K562 (cell line): ENCODE data around the gene TIMM9. TPM values are rescaled to one million over a fixed set of nuclear protein-coding genes. Genes with fewer than 3 reads are reported as not detected.

Source experiments
- HIVEP1 ChIP-seq: fragments of 250-450 bp; sonication (Bioruptor Pico); IDR thresholded peaks from 2 replicates; pipeline ENCODE4 v1.4.0; 2020; ENCODE audit warnings: mild to moderate bottlenecking
- ILK ChIP-seq: fragments of 450-650 bp; IDR thresholded peaks from 2 replicates; pipeline ENCODE4 v1.6.1; 2016; ENCODE audit warnings: missing genetic modification characterization, low read depth, mild to moderate bottlenecking, missing compliant biosample characterization, moderate library complexity, borderline replicate concordance
- RNF2 ChIP-seq: sonication (generic); IDR thresholded peaks from 2 replicates; pipeline ENCODE4 v1.6.1; 2016
- SAP30 ChIP-seq: fragments of 200-600 bp; sonication (generic); IDR thresholded peaks from 2 replicates; pipeline ENCODE4 v1.6.1; 2012; ENCODE audit warnings: borderline replicate concordance, low read depth, mild to moderate bottlenecking, moderate library complexity, low read length, control low read depth, inconsistent platforms; ENCODE audit not compliant: insufficient read depth, poor library complexity, severe bottlenecking
- ZBED1 ChIP-seq: IDR thresholded peaks from 2 replicates; pipeline ENCODE4 v1.6.1; 2014
- polyA plus RNA-seq, 8 experiments: library from polyadenylated mRNA; depleted of rRNA in 4 of 8; stranded (reverse) in 5 of 8; unstranded in 3 of 8; fragments of >200 nt; fragmentation: Nextera tagmentation in 2 of 8; fragmentation: Illumina TruSeq in 1 of 8; extraction: Ambion mirVana in 2 of 8; extraction: Trizol in 1 of 8; gene quantifications; 2 replicates each; pipeline versions ENCODE4 v1.2.1 to v1.2.3, GENCODE V29; 2011 to 2014; ENCODE audit warnings: inconsistent platforms in 1 of 8, missing spikeins in 1 of 8
- total RNA-seq, 7 experiments: library from RNA; depleted of rRNA in 6 of 7; stranded (reverse); fragments of >200 nt in 6 of 7; fragmentation: Illumina TruSeq in 2 of 7; extraction: Trizol in 2 of 7; gene quantifications; 2 replicates each; pipeline versions ENCODE4 v1.2.1 to v1.2.3, GENCODE V29; 2011 to 2021; ENCODE audit warnings: low replicate concordance in 1 of 7
- TF ChIP-seq, protein P1 (sequence below), 2 experiments: fragments of 450-650 bp in 1 of 2; sonication (generic) in 1 of 2; formaldehyde crosslinking in 1 of 2; IDR thresholded peaks; 2 replicates each; pipeline versions ENCODE4 v1.7.1 to v1.9.0; 2016 to 2022; ENCODE audit warnings: inconsistent platforms in 1 of 2, mild to moderate bottlenecking in 1 of 2, missing genetic modification reagents in 1 of 2
- TF ChIP-seq, protein P2 (sequence below): conservative IDR thresholded peaks from 2 replicates; pipeline ENCODE4 v1.6.1; 2011; ENCODE audit warnings: low read depth, mild to moderate bottlenecking, low read length; ENCODE audit not compliant: control insufficient read depth
- TF ChIP-seq, protein P3 (sequence below): fragments of 250-450 bp; sonication (Bioruptor Pico); IDR thresholded peaks from 2 replicates; pipeline ENCODE4 v1.8.0; 2022; ENCODE audit warnings: moderate library complexity, mild to moderate bottlenecking, inconsistent platforms
- TF ChIP-seq, protein P4 (sequence below): fragments of 450-650 bp; IDR thresholded peaks from 2 replicates; pipeline ENCODE4 v1.6.1; 2016; ENCODE audit warnings: borderline replicate concordance
- TF ChIP-seq, protein P5 (sequence below), 2 experiments: fragments of 450-650 bp; IDR thresholded peaks; 2 replicates each; pipeline ENCODE4 v1.6.1; 2016
- TF ChIP-seq, protein P6 (sequence below): sonication (generic); formaldehyde crosslinking; IDR thresholded peaks from 2 replicates; pipeline ENCODE4 v1.9.0; 2022; ENCODE audit warnings: mild to moderate bottlenecking, missing genetic modification reagents

The TIMM9 gene
- total and polyA plus RNA-seq, 9 of the 15 experiments (the other 6 are each of a cell fraction or from before 2014, with no cell fraction given), result 28.0 to 101 (median 54.3) TPM

DNA sequence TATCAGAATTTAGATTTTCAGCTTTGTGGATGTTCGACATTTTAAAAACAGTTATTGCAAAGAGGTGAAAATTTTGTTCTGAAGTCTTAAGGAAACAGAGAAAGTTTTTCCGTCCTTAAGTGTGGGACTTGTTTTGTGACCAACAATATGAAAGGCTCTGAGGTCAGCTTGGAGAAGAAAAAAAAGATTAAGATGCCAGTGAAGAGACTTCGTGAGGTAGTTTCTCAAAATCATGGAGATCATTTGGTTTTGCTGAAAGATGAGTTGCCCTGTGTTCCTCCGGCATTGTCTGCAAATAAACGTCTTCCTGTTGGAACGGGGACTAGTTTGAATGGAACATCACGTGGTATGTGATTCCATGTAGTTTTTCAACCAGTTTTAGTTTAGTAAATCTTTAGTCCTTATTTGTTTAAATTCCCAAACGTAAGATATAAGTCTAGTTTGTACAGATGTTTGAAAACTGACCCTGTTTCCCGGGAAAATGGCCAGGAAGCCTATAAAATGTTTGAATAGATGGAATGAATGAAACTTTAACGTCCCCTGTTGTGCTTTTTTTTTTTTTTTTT, 870 bp upstream of the TIMM9 start (continued):
- TF ChIP-seq, protein P1, sequence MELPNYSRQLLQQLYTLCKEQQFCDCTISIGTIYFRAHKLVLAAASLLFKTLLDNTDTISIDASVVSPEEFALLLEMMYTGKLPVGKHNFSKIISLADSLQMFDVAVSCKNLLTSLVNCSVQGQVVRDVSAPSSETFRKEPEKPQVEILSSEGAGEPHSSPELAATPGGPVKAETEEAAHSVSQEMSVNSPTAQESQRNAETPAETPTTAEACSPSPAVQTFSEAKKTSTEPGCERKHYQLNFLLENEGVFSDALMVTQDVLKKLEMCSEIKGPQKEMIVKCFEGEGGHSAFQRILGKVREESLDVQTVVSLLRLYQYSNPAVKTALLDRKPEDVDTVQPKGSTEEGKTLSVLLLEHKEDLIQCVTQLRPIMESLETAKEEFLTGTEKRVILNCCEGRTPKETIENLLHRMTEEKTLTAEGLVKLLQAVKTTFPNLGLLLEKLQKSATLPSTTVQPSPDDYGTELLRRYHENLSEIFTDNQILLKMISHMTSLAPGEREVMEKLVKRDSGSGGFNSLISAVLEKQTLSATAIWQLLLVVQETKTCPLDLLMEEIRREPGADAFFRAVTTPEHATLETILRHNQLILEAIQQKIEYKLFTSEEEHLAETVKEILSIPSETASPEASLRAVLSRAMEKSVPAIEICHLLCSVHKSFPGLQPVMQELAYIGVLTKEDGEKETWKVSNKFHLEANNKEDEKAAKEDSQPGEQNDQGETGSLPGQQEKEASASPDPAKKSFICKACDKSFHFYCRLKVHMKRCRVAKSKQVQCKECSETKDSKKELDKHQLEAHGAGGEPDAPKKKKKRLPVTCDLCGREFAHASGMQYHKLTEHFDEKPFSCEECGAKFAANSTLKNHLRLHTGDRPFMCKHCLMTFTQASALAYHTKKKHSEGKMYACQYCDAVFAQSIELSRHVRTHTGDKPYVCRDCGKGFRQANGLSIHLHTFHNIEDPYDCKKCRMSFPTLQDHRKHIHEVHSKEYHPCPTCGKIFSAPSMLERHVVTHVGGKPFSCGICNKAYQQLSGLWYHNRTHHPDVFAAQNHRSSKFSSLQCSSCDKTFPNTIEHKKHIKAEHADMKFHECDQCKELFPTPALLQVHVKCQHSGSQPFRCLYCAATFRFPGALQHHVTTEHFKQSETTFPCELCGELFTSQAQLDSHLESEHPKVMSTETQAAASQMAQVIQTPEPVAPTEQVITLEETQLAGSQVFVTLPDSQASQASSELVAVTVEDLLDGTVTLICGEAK (IDR thresholded peaks at IDR 0.05), result no peak
- TF ChIP-seq, protein P1 (CRISPR knock-in tag; IDR thresholded peaks at IDR 0.05), result no peak
- 0 out of 2 replicates have a peak, but pooled peaks have one; percentile 1 for TF ChIP-seq RNF2
- TF ChIP-seq ZBED1, result no peak
- TF ChIP-seq HIVEP1 (CRISPR knock-in tag), result no peak
- TF ChIP-seq, protein P2, sequence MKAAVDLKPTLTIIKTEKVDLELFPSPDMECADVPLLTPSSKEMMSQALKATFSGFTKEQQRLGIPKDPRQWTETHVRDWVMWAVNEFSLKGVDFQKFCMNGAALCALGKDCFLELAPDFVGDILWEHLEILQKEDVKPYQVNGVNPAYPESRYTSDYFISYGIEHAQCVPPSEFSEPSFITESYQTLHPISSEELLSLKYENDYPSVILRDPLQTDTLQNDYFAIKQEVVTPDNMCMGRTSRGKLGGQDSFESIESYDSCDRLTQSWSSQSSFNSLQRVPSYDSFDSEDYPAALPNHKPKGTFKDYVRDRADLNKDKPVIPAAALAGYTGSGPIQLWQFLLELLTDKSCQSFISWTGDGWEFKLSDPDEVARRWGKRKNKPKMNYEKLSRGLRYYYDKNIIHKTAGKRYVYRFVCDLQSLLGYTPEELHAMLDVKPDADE, result no peak
- TF ChIP-seq, protein P3, sequence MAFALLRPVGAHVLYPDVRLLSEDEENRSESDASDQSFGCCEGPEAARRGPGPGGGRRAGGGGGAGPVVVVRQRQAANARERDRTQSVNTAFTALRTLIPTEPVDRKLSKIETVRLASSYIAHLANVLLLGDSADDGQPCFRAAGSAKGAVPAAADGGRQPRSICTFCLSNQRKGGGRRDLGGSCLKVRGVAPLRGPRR (CRISPR knock-in tag), result no peak
- TF ChIP-seq, protein P4, sequence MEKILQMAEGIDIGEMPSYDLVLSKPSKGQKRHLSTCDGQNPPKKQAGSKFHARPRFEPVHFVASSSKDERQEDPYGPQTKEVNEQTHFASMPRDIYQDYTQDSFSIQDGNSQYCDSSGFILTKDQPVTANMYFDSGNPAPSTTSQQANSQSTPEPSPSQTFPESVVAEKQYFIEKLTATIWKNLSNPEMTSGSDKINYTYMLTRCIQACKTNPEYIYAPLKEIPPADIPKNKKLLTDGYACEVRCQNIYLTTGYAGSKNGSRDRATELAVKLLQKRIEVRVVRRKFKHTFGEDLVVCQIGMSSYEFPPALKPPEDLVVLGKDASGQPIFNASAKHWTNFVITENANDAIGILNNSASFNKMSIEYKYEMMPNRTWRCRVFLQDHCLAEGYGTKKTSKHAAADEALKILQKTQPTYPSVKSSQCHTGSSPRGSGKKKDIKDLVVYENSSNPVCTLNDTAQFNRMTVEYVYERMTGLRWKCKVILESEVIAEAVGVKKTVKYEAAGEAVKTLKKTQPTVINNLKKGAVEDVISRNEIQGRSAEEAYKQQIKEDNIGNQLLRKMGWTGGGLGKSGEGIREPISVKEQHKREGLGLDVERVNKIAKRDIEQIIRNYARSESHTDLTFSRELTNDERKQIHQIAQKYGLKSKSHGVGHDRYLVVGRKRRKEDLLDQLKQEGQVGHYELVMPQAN, result peak; percentile 75; the same call in 1 of the 2 replicates
- TF ChIP-seq, protein P5, sequence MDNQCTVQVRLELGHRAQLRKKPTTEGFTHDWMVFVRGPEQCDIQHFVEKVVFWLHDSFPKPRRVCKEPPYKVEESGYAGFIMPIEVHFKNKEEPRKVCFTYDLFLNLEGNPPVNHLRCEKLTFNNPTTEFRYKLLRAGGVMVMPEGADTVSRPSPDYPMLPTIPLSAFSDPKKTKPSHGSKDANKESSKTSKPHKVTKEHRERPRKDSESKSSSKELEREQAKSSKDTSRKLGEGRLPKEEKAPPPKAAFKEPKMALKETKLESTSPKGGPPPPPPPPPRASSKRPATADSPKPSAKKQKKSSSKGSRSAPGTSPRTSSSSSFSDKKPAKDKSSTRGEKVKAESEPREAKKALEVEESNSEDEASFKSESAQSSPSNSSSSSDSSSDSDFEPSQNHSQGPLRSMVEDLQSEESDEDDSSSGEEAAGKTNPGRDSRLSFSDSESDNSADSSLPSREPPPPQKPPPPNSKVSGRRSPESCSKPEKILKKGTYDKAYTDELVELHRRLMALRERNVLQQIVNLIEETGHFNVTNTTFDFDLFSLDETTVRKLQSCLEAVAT (IDR thresholded peaks at IDR 0.05), result no peak
- no peak for TF ChIP-seq ILK (tag)
- TF ChIP-seq SAP30, result peak; percentile 71
- TF ChIP-seq, protein P6, sequence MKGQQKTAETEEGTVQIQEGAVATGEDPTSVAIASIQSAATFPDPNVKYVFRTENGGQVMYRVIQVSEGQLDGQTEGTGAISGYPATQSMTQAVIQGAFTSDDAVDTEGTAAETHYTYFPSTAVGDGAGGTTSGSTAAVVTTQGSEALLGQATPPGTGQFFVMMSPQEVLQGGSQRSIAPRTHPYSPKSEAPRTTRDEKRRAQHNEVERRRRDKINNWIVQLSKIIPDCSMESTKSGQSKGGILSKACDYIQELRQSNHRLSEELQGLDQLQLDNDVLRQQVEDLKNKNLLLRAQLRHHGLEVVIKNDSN (CRISPR knock-in tag), result peak; percentile 61
